GM12878 (cell line): ENCODE data around the gene TAF1L. TPM values are rescaled to one million over a fixed set of nuclear protein-coding genes. Genes with fewer than 3 reads are reported as not detected.

Experiments
- ATAC-seq: fragments of 200-7000 bp; cut with Tn5 transposase; 3 replicates; pipeline ENCODE4 v1.9.1; 2020; ENCODE audit warnings: mild to moderate bottlenecking, moderate library complexity
- BruUV-seq: library from RNA; stranded (reverse); fragments of 400-500 nt; replicated peaks from 2 replicates; lab custom pipeline; 2021; lab: Mats Ljungman, UMichigan
- CTCF ChIA-PET: fragments of 300-600 bp; sonication (Branson Sonifier 250); formaldehyde crosslinking; extraction: SDS; loops from one replicate; lab custom pipeline; 2021; ENCODE audit warnings: inconsistent platforms; lab: Yijun Ruan, JAX
- POLR2A ChIA-PET: fragments of 350-600 bp; formaldehyde crosslinking; extraction: SDS; loops from one replicate; lab custom pipeline; 2021; ENCODE audit warnings: inconsistent platforms; lab: Charles Lee
- RAD21 ChIA-PET: fragments of 300-600 bp; sonication (Branson Sonifier 250); formaldehyde crosslinking; loops from one replicate; lab custom pipeline; 2023; ENCODE audit warnings: antibody characterized with exemption; ENCODE audit not compliant: unreplicated experiment; lab: Charles Lee
- SMC1A ChIA-PET: fragments of 300-600 bp; sonication (Branson Sonifier 250); formaldehyde crosslinking; loops from one replicate; lab custom pipeline; 2023; ENCODE audit not compliant: unreplicated experiment, uncharacterized antibody; lab: Charles Lee
- DNase-seq: peaks from one replicate; pipeline ENCODE4 v3.0.0-alpha.2; 2011; ENCODE audit warnings: low read depth, low spot score
- FAIRE-seq: peaks from 3 replicates; lab custom pipeline; 2011; peaks lifted over from hg19 to GRCh38; lab: Jason Lieb, UNC
- H2AFZ ChIP-seq: 2 replicates; pipeline ENCODE4 v1.6.0; 2011; ENCODE audit warnings: low read depth, low read length, control low read depth; ENCODE audit not compliant: control insufficient read depth
- H3K27ac ChIP-seq: 2 replicates; pipeline ENCODE4 v1.5.1; 2011; ENCODE audit warnings: control low read depth; ENCODE audit not compliant: control insufficient read depth, insufficient read depth
- H3K27me3 ChIP-seq, 2 experiments: replicated peaks in 1 of 2; 2 replicates each; pipeline versions ENCODE4 v1.6.0 to v1.6.1; 2011; ENCODE audit warnings: low read length in 1 of 2; ENCODE audit not compliant: control insufficient read depth in 2 of 2, insufficient read depth in 2 of 2
- H3K36me3 ChIP-seq, 2 experiments: 2 replicates each; pipeline ENCODE4 v1.5.1; 2011; ENCODE audit warnings: low read length in 1 of 2; ENCODE audit not compliant: control insufficient read depth in 2 of 2, insufficient read depth in 2 of 2
- H3K4me1 ChIP-seq: 2 replicates; pipeline ENCODE4 v1.6.1; 2011; ENCODE audit warnings: mild to moderate bottlenecking, low read length, moderate library complexity, mixed read lengths; ENCODE audit not compliant: control insufficient read depth, insufficient read depth
- H3K4me2 ChIP-seq: 2 replicates; pipeline ENCODE4 v1.6.0; 2011; ENCODE audit warnings: control low read depth; ENCODE audit not compliant: control insufficient read depth, insufficient read depth
- H3K4me3 ChIP-seq: fragments of 200-600 bp; sonication (generic); 2 replicates; pipeline ENCODE4 v1.5.1; 2016
- H3K79me2 ChIP-seq: 2 replicates; pipeline ENCODE4 v1.6.0; 2011; ENCODE audit warnings: low read length; ENCODE audit not compliant: control insufficient read depth, insufficient read depth
- H3K9ac ChIP-seq: 2 replicates; pipeline ENCODE4 v1.8.0; 2011; ENCODE audit warnings: low read length, control low read depth, mixed read lengths; ENCODE audit not compliant: control insufficient read depth, insufficient read depth
- H3K9me3 ChIP-seq: replicated peaks from 3 replicates; pipeline ENCODE4 v1.5.1; 2011; ENCODE audit warnings: mild to moderate bottlenecking, low read length; ENCODE audit not compliant: control insufficient read depth, insufficient read depth
- H4K20me1 ChIP-seq: 2 replicates; pipeline ENCODE4 v1.6.0; 2011; ENCODE audit not compliant: control insufficient read depth, insufficient read depth
- ASH2L ChIP-seq: fragments of 300-600, 200-600 bp; sonication (generic); IDR thresholded peaks from 2 replicates; pipeline ENCODE4 v1.6.1; 2017; ENCODE audit warnings: low read depth, mild to moderate bottlenecking, borderline replicate concordance
- CBFB ChIP-seq: IDR thresholded peaks from 2 replicates; pipeline ENCODE4 v1.6.1; 2016; ENCODE audit warnings: antibody characterized with exemption, low read depth
- GATAD2B ChIP-seq: fragments of 450-650 bp; conservative IDR thresholded peaks from 2 replicates; pipeline ENCODE4 v1.6.1; 2017; ENCODE audit warnings: low read depth, mild to moderate bottlenecking, moderate library complexity
- PAX5 ChIP-seq: IDR thresholded peaks from 2 replicates; pipeline ENCODE4 v1.6.1; 2011; ENCODE audit warnings: low read depth, low read length, borderline replicate concordance
- WGBS: methylation state at CpG from one replicate; pipeline ENCODE4 v1.1.6; 2016; ENCODE audit warnings: low lambda C conversion rate; ENCODE audit not compliant: insufficient replicate concordance, insufficient coverage; ENCODE audit errors: missing lambda C conversion rate; 5-methylcytosine and 5-hydroxymethylcytosine counted together
- in situ Hi-C: fragments of 300-500 bp; cut with MboI; formaldehyde crosslinking; loops from 9 replicates; pipeline ENCODE4 v1.14.3; 2018; ENCODE audit warnings: mixed read lengths
- intact Hi-C: fragments of 100-400 bp; cut with micrococcal nuclease; formaldehyde crosslinking; loops from one replicate; pipeline ENCODE4 v1.14.2; 2022; ENCODE audit not compliant: unreplicated experiment
- polyA plus RNA-seq, 11 experiments: library from polyadenylated mRNA; depleted of rRNA in 4 of 11; unstranded in 6 of 11; stranded (reverse) in 5 of 11; fragments of >200 nt; fragmentation: Nextera tagmentation in 4 of 11; fragmentation: Illumina TruSeq in 1 of 11; extraction: Ambion mirVana in 4 of 11; extraction: Trizol in 1 of 11; gene quantifications; 1 replicate in 1 of 11; 2 replicates in 10 of 11; pipeline versions ENCODE4 v1.2.1 to v1.2.3, GENCODE V29; 2011 to 2016; ENCODE audit warnings: inconsistent platforms in 2 of 11, missing spikeins in 2 of 11, low read depth in 1 of 11
- total RNA-seq, 4 experiments: library from RNA; depleted of rRNA in 3 of 4; stranded (reverse); fragments of >200 nt in 3 of 4; fragmentation: Illumina TruSeq in 1 of 4; extraction: Trizol in 1 of 4; gene quantifications; 2 replicates each; pipeline versions ENCODE4 v1.2.1 to v1.2.3, GENCODE V29; 2013 to 2021
- TF ChIP-seq, protein P1 (sequence below): IDR thresholded peaks from 2 replicates; pipeline ENCODE4 v1.6.1; 2012; ENCODE audit warnings: low read depth, low read length, improper control_type of control experiment
- TF ChIP-seq, protein P2 (sequence below), 3 experiments: IDR thresholded peaks in 2 of 3; conservative IDR thresholded peaks in 1 of 3; 2 replicates each; pipeline ENCODE4 v1.5.1; 2011; ENCODE audit warnings: low read depth in 3 of 3, low read length in 3 of 3, mild to moderate bottlenecking in 3 of 3, control low read depth in 2 of 3, moderate library complexity in 2 of 3, inconsistent platforms in 1 of 3, mixed read lengths in 1 of 3; ENCODE audit not compliant: control insufficient read depth in 2 of 3, insufficient read depth in 1 of 3; ENCODE audit errors: extremely low read depth in 1 of 3

The TAF1L gene
- total and polyA plus RNA-seq, 10 of the 15 experiments (the other 5 are each of a cell fraction or from before 2014, with no cell fraction given), result under 0.01 to 0.03 (median 0.01) TPM; not detected in 6

GRCh38 chr9:32631991-32632390, 3.5 kb downstream of the TAF1L start:
- Histone ChIP-seq H3K36me3 (no peaks in the 10 kb centered on the region), H3K79me2 (no peaks in the 10 kb centered on the region), H4K20me1 (no peaks in the 10 kb centered on the region), H2AFZ (no peak overlapping the region), H3K4me3 (no peak overlapping the region), H3K4me1 (no peaks in the 10 kb centered on the region), H3K27ac (no peak overlapping the region), H3K9ac (no peak overlapping the region), H3K27me3 (no peaks in the 10 kb centered on the region), H3K4me2 (no peak overlapping the region), H3K9me3 (no peaks in the 10 kb centered on the region)
- ChIA-PET POLR2A (no interaction called here), RAD21 (no interaction called here), CTCF (interaction anchor here (1.2 kb wide), 1 partner anchor 335 kb away, joined by 3 read pairs; no protein-coding TSS in a partner anchor), SMC1A (no interaction called here)
- no peak for DNase-seq
- intact Hi-C loops, result no loop called here
- in situ Hi-C loops, result no loop called here
- TF ChIP-seq, protein P1, sequence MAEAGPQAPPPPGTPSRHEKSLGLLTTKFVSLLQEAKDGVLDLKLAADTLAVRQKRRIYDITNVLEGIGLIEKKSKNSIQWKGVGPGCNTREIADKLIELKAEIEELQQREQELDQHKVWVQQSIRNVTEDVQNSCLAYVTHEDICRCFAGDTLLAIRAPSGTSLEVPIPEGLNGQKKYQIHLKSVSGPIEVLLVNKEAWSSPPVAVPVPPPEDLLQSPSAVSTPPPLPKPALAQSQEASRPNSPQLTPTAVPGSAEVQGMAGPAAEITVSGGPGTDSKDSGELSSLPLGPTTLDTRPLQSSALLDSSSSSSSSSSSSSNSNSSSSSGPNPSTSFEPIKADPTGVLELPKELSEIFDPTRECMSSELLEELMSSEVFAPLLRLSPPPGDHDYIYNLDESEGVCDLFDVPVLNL, result no peak
- TF ChIP-seq PAX5 (no peak), CBFB (no peak), ASH2L (no peak), GATAD2B (no peak)
- TF ChIP-seq, protein P2, sequence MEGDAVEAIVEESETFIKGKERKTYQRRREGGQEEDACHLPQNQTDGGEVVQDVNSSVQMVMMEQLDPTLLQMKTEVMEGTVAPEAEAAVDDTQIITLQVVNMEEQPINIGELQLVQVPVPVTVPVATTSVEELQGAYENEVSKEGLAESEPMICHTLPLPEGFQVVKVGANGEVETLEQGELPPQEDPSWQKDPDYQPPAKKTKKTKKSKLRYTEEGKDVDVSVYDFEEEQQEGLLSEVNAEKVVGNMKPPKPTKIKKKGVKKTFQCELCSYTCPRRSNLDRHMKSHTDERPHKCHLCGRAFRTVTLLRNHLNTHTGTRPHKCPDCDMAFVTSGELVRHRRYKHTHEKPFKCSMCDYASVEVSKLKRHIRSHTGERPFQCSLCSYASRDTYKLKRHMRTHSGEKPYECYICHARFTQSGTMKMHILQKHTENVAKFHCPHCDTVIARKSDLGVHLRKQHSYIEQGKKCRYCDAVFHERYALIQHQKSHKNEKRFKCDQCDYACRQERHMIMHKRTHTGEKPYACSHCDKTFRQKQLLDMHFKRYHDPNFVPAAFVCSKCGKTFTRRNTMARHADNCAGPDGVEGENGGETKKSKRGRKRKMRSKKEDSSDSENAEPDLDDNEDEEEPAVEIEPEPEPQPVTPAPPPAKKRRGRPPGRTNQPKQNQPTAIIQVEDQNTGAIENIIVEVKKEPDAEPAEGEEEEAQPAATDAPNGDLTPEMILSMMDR (IDR thresholded peaks at IDR 0.05 in 2 of 3, conservative IDR thresholded peaks at IDR 0.05 in 1 of 3; ENCODE audit: control insufficient read depth in 2 of 3, extremely low read depth in 1 of 3, insufficient read depth in 1 of 3, low read depth in 3 of 3, low read length in 3 of 3), result no peak
- no peak for FAIRE-seq
- ATAC-seq, result no peak
- WGBS, result 54% methylated on average over 9 of the region's 9 CpGs
- no TSS peak for BruUV-seq
